ENCODE data around the gene PAPOLA. TPM values are rescaled to one million over a fixed set of nuclear protein-coding genes. Genes with fewer than 3 reads are reported as not detected.

Gene PAPOLA
- total and polyA plus RNA-seq, 2 experiments from 2014 or later: 198 to 237 TPM

- no peak for TF ChIP-seq ZNF462 (CRISPR knock-in tag; IDR thresholded peaks at IDR 0.05)
Observed at GRCh38 chr14:96571311-96571710, 69.1 kb downstream of the PAPOLA start (continued).

GRCh38 chr14:96573473-96574100, 71.4 kb downstream of the PAPOLA start:
- H3K9me2 ChIP-seq (ENCODE audit: insufficient read depth): no peaks in the 10 kb centered on the region
- no peaks in the 10 kb centered on the region for H3F3A ChIP-seq (replicated peaks; ENCODE audit: low read depth)
- no peak overlapping the region for H2AFZ ChIP-seq
- H3K4me2 ChIP-seq: peak overlapping the region; percentile 1; the same call in 1 of the 2 replicates
- DNase-seq (ENCODE audit: low spot score): peak; percentile 54
- no peaks in the 10 kb centered on the region for H3K36me3 ChIP-seq (ENCODE audit: insufficient read depth)
- peaks cover 40% of the 10 kb centered on the region for H3K4me1 Mint-ChIP-seq
- peak; percentile 65 for ATAC-seq
- H3K36me3 Mint-ChIP-seq (ENCODE audit: low read depth): no peaks in the 10 kb centered on the region
- no peak overlapping the region for H3K4me3 ChIP-seq
- no peaks in the 10 kb centered on the region for H3K27me3 ChIP-seq (ENCODE audit: insufficient read depth)
- peaks cover 8% of the 10 kb centered on the region for H3K27me3 Mint-ChIP-seq (ENCODE audit: insufficient read depth, low read depth, poor library complexity)
- no peaks in the 10 kb centered on the region; the same call in 2 of the 3 replicates for H3K9me3 Mint-ChIP-seq
- no peaks in the 10 kb centered on the region for H4K20me1 ChIP-seq (replicated peaks; ENCODE audit: insufficient read depth)
- H3K27ac Mint-ChIP-seq: peak overlapping the region; percentile 92
- no peak overlapping the region for H3K4me3 Mint-ChIP-seq
- peaks cover 16% of the 10 kb centered on the region for H3K4me1 ChIP-seq (ENCODE audit: insufficient read depth)
- H3K27ac ChIP-seq (ENCODE audit: low read depth): peak overlapping the region; percentile 65
- no peaks in the 10 kb centered on the region for H3K79me2 ChIP-seq (replicated peaks; ENCODE audit: insufficient read depth)
- TF ChIP-seq CREB1 (CRISPR knock-in tag; IDR thresholded peaks at IDR 0.05; ENCODE audit: low read depth) (no peak), NANOG (IDR thresholded peaks at IDR 0.05; ENCODE audit: borderline replicate concordance) (no peak), ZNF462 (CRISPR knock-in tag; IDR thresholded peaks at IDR 0.05) (no peak), STAT1 (IDR thresholded peaks at IDR 0.05; ENCODE audit: unreplicated experiment) (no peak), CTCF (conservative IDR thresholded peaks at IDR 0.05; ENCODE audit: low read depth in 2 of 2) (no peak), ZNF331 (CRISPR knock-in tag; IDR thresholded peaks at IDR 0.05; ENCODE audit: low read depth) (no peak), JUNB (IDR thresholded peaks at IDR 0.05; ENCODE audit: unreplicated experiment) (no peak)

Measured in GM23338 (cell line).